ENCODE measurements around the gene MYL2.

The MYL2 gene

DNA sequence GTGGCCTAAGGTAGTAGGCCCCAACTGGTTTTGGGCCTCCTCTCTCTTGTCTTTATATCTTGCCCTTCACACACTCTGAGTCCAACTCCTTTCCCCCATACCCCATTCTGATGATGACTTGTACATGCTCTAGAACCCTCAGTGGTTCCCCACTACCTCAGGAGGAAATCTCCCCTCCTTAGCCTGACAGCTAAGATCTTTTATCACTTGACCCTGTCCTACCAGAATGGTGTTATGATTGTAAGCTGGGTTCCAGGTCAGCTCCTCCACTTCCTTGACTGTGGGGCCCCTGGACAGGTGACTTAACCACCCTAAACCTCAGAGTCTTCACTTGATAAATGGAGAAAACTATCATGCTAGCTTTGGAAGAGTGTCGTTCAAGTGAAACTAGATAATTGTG is 9.4 kb upstream of the MYL2 start:
- no peak for DNase-seq

DNA sequence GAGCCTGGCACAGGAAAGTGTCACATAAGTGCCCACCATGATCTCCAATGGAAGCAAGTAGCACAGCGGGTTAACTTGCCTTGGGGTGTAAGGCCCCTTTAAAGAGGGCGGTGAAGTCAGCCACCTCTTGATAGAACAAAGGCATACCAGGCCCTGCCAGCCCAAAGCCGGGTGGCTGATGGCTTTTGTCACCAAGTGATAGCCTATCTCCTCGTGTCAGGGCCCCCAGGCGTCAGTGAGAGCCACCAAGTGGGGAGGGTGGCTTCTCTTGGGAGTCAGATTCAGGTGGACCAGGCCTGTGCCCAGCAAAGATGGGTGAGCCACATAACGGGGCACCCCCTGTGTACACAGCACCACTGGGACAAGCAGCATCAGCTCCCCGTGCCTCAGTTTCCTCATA is 8.3 kb upstream of the MYL2 start:
- DNase-seq, result no peak

DNA sequence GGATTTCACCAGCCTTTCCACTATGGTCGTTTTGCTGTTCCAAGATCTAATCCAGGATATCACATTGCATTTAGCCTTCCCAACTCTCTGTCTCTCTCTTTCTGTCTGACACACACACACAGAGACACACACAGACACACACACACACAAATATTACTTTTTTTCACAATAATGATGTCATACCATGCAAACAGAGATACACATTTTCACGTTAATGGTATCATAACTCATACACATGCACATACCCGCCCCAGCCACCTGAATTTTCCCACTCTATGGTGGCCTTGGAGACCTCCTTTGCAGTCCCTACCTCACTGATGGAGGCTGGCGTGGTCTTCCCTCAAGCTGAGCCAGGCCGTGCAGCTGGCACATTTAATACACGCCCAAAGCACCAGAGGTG is 7.2 kb upstream of the MYL2 start:
- DNase-seq, result no peak

DNA sequence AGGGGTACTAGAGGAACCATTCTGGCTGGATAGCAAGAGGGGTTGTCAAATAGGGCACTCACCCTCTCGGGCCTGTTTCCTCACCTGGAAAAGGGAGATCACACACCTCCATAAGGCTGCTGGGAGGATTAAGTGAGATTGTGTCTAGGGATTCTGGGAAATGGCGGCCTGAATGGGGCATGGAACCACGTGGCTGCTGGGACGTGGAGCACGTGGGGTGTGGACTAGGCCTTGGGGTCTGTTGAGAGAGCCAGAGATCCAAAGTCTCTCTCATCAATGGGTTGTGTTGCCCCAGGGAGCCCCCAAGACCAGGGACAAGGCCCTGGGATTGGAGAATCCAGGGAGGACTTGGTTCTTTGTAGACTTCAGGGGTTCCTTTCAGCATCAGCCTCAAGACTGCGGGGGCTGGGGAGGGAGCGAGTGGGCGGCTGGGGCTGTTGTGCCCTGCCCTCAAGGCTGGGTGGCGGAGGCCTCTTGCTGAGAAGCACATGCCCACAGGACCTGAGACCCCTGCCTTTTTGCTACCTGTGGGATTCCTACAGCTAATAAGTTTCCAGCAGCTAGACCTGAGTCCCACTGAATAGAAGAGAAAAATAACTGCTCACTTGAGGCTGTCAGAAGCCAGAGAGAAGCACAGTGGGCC is 3.4 kb upstream of the MYL2 start:
- no peak for DNase-seq

DNA sequence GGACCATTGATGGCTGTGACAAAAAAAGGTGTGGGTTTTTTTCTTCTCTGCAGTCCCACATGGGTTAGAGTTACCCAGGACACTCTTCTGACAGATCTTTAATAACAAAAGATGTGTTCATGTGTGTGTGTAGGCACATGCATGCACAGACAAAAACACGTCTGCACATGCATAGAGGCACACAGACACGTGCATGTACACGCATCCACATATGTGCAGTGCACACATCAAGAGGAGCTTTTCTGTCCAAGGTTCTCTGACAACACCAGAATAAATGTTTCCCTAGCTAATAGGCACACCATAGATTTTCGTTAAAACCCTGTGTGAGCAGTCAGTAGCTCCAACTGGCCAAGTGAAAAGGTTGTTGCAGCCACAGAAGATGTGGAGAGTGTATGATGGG is 2.8 kb upstream of the MYL2 start:
- no peak for DNase-seq

DNA sequence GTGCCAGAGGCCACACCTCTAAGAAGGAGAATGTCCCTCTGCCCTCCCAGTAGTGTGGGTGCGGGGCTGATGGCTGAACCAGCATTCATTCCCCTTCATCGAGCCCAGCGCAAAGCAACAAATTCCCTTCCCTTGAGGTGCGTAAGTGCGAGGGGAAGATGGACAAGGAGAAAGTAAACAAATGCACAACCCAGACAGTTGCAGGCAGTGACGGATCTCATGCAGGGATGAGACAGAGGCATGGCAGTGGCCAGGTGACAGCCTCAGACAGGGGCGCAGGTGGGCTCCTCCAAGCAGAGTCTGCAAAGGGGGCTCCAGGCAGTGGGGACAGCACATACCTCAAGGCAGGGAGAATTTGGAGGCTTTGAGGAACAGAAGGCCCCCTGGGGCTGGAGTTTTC is 2.3 kb upstream of the MYL2 start:
- DNase-seq, result no peak

DNA sequence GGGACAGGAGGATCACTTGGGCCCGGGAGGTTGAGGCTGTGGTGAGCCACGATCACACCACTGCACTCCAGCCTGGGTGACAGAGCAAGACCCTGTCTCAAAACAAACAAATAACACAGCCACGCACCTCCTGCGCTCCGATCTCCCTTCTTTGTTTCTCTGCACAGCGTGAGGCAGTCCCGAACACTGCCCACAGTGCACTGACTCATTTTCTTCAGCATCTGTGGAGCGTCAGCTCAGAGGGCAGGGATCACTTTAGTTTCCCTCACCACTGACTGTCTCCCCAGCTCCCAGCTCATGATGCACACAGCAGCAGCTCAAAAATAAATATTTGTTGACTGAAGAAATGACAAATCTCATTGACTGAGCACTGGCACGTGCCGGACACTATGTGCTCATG is 883 bp upstream of the MYL2 start:
- DNase-seq, result no peak

DNA sequence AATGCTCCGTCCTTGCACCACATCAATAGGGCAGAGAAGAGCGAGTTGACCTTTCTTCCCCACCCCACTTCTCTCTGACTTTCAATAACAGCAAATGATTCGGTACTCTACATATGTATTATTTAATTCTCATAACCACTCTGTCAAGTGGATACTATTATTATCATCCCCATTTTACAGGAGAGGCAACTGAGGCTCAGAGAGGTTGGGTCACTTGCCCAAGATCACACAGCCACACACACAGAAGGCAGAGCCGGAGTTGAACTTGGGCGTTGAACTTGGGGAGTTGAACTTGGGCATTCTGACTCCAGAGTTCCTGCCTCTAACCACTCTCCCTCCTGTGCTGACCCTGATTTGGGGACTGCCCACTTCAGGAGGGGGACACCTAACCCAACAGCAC is 659 bp downstream of the MYL2 start:
- no peak for DNase-seq

DNA sequence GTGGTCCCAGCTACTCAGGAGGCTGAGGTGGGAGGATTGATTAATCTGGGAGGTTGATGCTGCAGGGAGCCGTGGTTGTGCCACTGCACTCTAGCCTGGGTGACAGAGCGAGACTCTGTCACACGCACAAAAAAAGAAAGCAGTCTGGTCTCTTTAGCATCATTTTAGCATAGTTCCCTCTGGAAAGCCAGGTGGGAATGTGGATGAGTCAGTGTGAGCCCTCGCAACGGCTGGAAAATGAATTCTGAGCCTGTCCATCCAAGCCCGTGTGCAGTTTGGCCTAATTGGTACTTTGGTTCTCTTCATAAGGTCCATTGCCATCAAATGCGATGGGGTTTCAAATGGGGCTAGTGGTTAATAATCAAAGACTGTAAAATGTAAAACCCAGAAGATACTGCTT is 2.4 kb downstream of the MYL2 start:
- DNase-seq, result no peak

DNA sequence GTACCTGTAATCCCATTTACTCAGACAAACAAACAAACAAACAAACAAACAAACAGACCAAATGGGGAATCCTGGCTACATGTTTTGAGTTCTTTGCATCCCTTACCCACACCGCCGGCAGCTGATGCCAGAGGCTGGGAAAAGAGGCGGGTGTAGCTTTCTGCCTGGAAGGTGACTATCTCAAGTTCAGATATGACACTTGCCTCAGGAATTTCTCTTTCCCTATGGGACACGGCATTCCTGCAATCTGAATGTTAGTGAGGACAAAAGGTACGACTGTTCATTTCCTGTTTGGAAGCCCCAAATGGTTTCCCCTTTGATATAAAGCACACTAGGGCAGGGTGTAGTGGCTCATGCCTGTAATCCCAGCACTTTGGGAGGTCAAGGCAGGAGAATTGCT is 2.9 kb downstream of the MYL2 start:
- no peak for DNase-seq

DNA sequence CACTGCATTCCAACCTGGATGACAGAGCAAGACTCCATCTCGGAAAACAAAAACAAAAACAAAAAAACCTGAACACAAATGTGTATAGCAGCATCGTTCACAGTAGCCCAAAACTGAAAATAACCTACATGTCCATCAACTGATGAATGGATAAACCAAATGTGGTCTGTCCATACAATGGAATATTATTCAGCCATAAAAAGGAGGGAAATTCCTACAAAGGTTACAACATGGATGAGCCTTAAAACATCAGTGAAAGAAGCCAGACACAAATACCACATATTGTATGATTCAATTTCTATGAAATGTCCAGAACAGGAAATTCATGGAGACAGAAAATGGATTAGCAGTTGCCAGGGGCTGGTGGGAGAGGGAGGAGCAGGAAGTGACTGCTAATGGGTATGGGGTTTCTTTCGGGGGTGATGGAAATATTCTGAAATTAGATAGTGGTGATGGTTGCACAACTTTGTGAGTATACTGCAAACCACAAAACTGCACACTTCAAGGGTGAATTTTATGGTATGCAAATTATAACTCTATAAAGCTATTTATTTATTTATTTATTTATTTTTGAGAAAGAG is 4.0 kb downstream of the MYL2 start:
- DNase-seq, result no peak

DNA sequence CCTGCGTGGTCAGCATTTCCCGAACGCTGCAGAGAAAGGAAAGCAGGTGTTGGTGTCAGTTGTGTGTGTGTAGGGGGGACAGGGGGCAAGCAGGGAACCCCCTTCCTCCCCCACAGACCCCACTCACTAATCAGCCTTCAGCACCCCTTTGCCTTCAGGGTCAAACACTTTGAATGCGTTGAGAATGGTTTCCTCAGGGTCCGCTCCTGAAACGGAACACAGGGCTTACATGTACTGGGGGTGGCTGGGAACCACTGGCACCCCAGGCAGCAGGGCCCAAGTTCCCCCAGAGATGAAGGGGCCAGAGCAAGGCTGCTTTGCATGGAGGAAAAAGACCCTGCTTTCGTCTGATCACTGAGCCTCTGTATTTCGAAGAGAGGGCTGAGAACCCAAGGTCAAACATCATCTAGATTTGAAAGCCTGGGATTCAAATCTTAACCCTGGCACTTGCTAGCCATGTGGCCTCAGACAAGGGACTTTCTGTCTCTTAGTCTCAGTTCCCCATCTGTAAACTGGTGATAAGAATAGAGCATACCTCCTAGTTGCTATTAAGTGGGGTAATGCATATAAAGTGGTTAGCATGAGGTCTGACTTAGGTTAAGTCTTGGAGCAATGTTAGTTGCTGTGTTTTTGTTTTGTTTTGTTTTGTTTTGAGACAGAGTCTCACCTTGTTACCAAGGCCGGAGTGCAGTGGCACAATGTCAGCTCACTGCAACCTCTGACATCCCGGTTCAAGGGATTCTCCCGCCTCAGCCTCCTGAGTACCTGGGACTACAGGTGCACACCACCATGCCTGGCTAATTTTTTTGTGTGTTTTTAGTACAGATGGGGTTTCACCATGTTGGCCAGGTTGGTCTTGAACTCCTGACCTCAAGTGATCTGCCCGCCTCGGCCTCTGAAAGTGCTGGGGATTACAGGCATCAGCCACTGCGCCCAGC is 7.0 kb downstream of the MYL2 start:
- DNase-seq, result no peak

DNA sequence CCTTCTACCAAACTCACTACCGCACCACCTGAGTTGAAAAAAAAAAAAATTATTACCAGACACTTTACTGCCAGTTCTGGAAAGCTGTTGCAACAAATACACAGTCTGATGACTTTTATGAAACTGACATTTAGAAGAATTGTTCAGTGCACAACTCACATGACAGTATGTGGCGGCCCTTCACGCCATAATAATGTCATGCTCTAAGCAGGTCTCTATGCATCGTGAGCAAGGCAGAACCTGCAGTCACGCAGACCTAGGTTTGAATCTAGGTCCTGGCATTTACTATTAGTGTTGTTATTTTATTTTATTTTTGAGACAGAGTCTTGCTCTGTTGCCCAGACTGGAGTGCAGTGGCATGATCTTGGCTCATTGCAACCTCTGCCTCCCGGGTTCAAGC is 8.1 kb downstream of the MYL2 start:
- no peak for DNase-seq

DNA sequence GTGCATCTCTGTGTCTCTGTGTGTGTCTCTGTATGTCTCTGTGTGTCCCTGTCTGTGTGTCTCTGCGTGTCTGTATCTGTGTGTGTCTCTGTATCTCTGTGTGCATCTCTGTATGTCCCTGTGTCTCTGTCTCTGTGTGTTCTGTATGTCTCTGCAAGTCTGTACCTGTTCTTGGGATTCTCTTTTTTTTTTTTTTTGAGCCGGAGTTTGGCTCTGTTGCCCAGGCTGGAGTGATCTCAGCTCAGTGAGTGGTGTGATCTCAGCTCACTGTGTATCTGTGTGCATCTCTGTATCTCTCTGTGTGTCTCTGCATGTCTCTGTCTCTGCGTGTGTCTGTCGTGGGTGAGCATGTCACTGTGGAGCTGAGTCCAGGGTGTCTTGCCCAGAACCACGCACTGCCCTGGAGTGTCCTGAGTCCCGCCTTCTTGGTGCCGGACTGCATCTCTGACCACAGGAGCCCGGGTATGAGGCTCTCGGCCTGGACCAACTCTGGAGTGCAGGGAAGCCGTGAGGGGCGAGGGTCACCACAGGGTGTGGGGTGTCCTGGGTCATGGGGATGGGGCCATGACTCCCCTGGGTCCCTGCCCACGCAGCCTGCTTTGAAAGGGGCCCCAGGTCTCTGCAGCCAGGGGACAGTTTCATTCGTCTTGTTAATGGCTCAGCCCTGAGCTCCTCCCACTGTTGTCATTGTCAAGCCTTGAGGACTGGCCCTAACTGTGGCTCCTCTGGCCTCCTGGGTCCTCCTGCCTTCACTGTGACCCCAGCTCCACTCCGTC is 11.8 kb downstream of the MYL2 start:
- no peak for DNase-seq

DNA sequence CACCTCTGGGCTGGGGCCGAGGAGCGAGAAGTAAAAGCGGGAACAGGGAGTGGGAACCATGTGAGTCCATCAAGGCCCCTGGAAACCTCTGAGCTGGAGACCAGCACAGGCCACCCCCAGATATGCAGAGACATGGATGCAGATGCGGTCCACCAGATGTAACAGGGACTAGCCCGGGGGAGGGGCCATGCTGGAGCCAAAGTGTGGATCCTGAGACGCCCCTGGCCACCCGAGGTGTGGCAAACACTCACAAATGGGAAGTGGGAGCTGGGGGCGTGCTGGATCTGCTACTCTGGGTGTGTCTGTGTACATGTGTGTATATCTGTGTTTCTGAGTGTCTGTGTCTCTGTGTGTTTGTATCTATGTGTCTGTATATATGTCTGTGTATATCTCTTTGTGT is 12.8 kb downstream of the MYL2 start:
- DNase-seq, result no peak

DNA sequence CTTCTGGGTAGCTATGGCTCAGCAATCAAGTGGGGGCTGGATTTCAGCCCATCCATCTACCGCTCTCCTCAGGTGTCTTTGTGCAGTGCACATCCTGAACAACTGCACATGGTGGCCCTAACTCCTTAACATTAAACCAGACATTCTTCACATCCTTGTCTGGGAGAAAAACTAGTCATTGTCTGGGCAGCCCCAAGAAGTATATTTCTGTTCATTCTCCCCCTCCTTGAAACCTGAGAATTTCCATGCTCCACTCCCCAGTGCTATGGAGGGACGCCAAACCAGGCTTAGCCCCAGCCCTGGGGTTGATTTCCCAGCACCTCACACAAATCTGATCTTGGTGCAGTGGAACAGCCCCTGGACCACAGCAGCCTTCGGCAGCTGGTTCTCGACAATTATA is 13.4 kb downstream of the MYL2 start:
- DNase-seq, result no peak

DNA sequence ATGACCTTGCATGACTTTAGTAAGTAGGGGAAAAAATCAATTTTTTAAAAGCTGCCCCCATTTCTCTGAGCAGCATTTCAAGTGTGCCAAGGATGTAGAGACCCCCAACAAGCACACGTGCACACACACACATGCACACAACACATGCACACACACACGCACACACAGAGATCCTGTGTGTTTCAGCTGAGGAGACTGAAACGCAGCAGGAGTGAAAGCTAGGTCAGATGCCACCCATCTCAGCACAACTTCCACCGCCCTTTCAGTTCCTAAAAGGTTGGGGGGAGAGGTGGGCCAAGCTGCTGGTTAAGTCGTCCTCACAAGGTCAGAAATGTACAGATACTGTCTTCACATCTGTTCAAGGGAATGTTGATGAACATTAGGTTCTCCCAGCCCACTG is 13.9 kb downstream of the MYL2 start:
- DNase-seq, result no peak

DNA sequence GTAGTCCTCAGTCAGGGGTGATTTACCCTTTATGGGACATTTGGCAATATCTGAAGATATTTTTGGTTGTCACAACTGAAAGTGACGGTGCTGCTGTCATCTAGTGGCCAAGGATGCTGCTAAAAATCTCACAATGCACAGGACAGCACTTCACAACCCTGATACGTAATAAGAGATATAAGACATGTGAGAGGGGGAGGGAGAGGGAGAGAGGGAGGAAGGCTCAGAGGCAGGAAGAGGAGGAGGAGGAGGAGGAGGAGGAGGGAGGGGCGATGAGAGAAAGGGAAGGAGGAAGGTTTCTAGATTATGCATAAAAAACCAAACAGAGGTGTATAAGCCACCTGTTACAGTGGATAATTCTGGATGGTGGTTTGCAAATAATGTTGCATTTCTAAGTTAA is 14.3 kb downstream of the MYL2 start:
- no peak for DNase-seq

DNA sequence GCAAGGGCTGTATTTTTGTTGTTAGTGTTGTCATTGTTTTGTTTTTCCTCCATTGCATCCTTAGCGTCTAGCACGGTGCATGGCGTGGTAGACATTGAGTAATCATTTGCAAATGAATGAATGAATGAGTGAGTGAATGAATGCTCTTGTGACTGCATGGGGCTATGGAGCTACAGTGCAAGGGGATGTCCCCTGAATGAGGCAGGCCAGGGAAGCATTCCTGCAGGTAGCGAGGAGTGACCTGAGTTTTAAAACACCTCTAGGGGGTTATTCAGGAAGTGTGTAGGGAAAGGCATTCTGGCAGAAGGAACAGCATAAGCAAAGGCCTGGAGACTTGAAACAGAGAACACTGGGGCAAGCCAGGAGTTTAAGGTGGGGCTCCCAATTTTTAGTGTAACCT is 16.9 kb downstream of the MYL2 start:
- no peak for DNase-seq

DNA sequence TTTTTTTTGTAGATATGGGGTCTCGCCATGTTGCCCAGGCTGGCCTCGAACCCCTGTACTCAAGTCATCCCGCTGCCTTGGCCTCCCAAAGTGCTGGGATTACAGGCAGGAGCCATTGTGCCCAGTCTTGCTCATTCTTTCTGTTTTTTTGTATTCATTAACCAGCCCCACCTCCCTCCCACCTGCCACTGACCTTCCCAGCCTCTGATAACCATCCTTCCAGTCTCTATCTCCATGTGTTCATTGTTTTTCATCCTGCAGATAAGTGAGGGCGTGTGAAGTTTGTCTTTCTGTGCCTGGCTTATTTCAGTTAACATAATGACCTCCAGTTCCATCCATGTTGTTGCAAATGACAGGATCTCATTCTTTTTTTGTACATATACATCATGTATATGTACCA is 19.0 kb downstream of the MYL2 start:
- DNase-seq, result no peak

DNA sequence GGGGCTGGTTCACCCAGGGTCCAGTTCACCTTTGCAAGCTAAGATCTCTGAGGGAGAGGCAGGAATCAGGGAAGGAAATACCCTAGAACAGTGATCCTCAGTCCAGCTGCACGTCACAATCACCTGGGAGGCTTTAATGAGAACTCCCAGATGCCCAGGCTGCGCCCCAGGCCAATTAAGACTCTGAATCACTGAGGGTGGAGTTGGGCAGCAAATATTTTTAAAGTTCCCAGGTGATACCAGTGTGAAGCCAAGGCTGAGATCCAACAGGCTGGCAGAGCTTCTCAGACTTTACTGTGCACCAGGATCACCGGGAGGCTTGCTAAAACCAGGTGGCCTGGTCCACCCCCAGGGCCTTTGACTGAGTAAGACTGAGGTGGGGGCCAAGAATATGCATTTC is 23.8 kb downstream of the MYL2 start:
- DNase-seq, result no peak

DNA sequence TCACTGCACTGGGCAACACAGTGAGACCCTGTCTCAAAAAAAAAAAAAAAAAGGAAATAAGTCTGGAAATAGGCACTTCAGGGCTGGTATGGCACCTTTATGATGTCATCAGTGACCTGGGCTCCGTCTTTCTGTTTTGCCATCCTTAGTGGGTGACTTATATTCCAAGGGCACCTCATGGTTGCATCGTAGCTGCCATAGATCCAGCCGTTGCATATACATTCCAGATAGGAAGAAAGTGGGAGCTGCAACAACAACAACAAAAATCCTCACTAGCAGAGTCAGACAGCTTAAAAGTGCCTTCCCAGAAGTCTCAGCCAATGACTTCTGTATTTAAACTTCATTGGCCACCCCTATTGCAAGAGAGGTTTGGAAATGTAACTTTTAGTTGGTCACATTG is 26.4 kb downstream of the MYL2 start:
- DNase-seq, result no peak

DNA sequence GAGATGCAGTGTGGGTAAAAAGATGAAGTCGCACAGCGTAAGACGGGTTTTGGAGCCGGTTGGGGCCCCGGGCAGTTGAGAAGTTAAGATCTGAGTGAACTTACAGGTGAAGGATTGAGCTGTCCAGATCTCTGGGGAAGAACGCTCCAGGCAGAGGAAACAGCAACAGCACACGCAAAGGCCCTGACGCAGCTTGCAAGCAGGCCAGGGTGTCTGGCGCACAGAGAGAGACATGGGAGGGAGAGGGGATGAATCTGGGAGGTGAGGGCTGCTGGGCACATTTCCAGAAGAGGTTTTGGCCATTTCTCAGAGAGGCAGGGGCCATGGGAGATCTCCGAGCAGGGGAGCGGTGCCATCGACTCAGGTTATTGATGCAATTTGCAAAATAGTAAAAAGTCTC is 31.0 kb downstream of the MYL2 start:
- no peak for DNase-seq
